HG02763 (cell line): ENCODE data around the gene ABL2.

Experiments
- ATAC-seq: cut with Tn5 transposase; IDR thresholded peaks from one replicate; pipeline ENCODE4 v1.9.1; 2021; ENCODE audit warnings: mild to moderate bottlenecking, moderate library complexity; ENCODE audit not compliant: unreplicated experiment

ABL2 gene

DNA sequence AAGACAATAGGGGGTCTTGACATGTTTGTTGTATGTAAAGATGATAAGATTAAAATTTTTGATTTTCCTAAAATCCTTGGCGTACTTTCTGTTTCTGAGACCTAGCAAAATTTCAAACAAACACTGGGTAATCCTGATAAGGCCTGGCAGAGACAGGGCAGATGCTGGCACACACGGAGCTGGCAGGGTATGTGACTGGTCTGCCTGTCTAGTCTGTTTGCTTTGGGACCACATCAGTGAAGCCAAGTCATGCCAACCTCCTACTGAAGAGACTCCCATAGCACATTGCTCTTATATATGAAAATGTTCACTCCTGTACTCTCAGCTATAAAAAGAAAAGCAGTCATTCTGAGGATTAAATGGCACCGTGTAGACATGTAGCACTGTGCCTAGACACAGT is 133.6 kb downstream of the ABL2 start:
- no peak for ATAC-seq

DNA sequence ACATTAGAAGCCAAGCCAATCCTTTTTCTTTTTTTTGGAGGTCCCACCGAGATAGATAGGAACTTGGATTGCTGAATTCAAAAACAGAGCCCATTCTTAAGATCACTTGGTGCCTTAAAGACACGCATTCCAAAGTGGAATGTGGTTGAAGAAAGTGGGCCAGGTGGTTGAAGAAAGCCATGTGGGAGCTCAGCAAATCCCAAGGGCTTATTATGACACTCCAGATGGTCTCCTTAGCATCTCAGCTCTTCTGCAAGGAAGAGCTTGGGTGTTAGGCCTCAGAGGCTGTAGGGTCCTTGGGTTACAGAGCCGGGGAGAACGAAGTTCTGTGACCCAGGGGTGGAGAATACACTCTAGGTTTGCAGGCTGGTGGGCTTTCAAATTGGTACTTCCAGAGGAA is 134.1 kb downstream of the ABL2 start:
- ATAC-seq: no peak

DNA sequence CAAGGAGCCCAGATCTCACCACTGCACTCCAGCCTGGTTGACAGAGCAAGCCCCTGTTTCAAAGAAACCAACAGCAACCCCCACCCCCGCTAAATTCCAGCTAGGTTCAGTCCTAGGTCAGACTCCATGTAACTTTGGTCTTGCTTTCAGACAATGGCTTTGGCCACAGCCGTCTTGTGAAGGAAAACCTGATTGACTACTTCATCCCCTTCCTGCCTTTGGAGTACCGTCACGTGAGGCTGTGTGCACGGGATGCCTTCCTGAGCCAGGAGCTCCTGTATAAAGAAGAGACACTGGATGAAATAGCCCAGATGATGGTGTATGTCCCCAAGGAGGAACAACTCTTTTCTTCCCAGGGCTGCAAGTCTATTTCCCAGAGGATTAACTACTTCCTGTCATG is 134.7 kb downstream of the ABL2 start:
- no peak for ATAC-seq

DNA sequence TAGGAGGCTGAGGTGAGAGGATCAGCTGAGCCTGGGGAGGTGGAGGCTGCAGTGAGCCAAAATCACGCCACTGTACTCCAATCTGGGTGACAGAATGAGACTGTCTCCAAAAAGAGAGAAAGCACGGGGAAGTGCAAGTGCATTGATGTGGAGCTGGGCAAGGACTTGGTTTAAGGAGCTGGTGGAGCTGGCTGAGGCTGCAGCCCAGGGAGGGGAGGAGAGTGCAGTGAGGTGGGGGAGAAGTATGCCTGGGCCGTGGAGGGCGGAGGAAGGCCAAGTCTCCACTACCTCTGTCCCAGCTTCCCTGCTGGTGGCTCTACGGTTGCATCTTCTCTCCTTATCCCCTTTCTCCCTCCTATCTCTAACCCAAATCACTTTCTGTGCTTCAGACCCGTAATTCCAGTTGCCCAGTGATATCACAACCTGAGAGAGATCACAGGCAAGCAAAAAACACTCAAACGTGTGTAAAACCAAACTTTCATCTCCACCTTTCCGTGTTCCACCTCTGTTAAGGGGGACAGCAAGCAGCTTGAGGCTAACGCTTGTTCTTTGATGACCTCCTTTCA is 136.5 kb downstream of the ABL2 start:
- no peak for ATAC-seq

DNA sequence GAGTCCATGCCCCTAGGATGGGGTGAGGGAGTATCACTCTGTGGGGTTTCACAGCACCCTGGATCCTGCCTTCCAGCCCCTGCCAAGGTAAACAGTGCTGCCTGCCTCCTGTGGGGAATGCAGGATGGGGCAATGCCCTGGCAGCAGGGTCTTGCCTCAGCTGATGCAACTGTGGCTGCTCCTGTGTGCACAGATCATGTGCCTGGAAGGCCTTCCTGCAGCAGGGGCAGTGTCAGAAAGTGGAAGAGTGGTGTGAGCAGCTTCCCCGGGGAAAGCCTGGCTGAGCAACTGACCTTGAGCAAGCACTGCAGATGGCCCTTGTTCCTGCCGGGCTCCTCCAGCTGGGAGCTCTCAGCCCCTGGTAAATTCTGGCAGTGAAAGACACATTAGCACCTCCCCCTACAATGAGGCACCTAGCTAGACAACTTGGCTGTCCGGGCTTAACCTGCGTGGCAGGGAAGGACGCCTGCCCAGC is 137.7 kb downstream of the ABL2 start:
- no peak for ATAC-seq

DNA sequence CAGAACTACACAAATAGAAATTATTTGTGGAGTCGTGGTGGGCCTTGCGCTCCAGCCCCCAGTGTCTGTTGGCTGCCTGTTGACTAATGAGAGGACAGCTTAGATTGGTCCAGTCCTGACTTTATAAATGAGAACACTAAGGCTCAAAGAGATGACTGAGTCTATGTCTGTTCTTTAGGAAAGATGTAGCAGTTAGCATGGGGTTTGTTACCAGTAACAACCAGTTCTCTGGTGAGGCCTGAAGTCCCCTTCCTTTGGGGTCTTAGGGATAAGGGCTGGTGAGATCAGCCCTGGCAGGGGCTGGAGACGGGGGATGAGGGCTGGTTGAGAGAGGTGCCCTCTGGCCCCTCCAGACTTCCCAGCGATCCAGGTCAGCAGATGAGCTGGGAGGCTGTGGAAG is 138.6 kb downstream of the ABL2 start:
- ATAC-seq: no peak

DNA sequence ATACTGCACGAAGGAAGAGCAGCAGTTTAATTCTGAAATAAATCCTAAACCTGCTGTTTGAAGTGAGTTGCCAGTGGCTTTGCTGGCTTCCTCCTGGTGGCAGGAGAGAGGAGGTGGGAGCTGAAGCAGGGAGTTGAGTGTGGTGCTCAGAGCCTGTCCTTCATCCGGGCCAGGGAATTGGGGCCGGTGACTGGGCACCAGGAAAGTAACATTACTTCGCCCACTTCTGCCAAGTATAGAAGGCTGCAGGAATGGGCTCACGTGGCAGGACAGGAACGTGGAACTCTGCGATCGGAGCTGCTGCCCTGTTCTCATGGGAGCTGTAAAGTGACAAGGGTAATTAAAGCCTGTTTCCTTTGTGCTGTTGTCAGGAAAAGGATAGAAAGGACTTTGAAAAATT is 139.0 kb downstream of the ABL2 start:
- no peak for ATAC-seq

DNA sequence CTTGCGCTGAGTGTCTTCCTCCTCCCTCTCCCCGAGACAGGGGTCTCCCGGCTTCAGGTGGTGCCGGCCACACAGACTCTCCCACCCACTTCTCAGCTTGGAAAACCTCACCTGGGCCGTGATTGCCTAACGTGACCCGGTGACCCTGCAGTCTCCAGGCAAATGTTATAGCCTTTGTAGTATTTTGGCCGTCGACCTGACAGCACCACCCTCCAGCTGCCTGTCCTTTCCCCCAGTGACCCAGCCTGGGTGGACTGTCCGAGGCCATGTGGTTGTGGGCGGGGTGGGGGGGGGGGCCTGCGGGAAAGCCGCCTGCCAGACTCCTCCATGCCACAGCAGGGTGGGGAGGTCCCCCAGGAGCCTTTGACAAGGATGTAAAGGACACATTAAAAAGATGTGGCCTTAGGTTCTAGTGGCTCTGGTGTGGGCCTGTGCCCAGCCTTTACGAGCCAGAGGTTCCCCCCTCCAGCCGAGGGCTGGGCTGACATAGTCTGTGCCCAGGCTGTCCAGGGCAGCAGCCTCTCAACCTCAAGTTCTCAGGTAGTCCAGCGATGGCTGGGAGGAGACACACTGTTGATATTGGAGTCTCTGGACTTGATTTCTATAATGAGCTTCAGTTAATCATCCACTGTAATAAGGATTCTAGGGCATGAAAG is 139.5 kb downstream of the ABL2 start:
- ATAC-seq: no peak

DNA sequence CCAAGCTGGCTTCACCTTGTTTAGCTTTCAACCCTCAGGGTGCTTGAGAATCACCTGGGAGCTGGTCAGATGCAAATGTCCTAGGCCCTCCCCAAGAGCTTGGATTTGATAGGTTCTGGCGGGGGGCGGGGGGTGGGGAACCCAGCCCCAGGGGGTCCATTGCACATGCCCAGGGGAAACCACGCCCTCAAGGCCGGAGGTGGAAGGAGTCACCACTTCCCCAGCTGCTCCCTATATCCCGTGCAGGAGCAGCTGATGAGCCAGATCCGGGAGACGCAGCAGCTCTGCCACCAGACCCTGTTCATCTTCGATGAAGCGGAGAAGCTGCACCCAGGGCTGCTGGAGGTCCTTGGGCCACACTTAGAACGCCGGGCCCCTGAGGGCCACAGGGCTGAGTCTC is 141.8 kb downstream of the ABL2 start:
- no peak for ATAC-seq

DNA sequence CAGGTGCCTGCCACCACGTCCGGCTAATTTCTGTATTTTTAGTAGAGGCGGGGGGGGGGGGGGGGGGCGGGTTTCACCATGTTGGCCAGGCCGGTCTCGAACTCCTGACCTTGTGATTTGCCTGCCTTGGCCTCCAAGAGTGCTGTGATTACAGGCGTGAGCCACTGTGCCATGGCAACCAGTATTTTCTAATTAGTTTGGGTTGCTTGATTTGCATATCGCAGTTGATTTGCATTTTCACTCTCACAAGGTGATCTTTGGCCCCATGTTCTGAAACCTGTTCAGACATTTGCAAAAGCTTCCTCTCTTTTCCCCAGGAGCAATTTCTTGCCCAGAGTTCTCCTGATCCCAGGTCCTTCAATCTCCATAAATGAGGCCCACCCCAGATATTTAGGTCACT is 145.9 kb downstream of the ABL2 start:
- no peak for ATAC-seq

DNA sequence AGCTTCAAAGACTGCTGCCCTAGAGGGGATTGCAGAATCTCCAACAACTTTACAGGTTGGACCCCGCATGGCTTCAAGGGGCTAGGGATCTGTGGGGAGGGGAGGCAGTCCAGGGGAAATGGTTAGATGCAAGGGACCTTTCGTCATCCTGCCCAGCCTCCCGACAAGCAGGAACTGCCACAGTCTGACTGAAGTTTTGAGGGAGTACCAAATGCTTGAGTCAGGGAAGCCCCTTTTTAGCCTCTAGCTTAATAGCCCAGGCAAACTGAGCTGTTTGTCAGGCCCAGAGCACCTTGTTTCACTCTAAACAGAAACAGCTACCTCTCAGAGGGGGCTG is 146.5 kb downstream of the ABL2 start:
- no peak for ATAC-seq

DNA sequence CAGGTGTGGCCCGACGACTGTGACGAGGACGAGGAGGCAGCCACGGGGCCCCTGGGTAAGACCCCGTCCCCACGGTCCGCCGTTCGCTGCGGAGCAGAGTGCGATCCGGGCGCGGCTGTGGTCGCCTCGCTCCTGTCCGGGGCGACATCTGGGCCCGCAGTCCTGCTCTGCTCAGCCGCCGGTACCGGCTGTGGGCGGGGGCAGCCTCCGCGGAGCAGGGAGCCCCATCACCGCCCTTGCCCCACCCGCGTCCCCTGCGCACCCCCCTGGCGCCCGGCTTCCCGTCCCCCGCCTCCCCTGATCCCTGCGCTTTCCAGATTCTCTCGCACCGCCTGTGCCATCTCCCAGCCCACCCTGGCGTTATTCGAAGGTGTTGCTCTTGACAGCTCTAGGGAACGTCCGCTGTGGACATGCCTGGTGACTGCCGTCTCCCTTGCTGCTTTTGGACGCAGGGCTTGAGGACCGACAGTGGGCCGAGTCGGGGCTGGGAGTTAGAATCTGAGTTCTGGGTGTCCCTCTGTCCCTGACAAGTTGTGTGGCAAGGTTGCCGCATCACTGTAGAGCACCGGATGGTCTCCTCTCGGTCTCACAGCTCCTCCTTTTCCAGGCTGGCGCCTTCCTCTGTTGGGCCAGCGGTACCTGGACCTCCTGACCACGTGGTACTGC is 147.0 kb downstream of the ABL2 start:
- peak; percentile 8 for ATAC-seq

DNA sequence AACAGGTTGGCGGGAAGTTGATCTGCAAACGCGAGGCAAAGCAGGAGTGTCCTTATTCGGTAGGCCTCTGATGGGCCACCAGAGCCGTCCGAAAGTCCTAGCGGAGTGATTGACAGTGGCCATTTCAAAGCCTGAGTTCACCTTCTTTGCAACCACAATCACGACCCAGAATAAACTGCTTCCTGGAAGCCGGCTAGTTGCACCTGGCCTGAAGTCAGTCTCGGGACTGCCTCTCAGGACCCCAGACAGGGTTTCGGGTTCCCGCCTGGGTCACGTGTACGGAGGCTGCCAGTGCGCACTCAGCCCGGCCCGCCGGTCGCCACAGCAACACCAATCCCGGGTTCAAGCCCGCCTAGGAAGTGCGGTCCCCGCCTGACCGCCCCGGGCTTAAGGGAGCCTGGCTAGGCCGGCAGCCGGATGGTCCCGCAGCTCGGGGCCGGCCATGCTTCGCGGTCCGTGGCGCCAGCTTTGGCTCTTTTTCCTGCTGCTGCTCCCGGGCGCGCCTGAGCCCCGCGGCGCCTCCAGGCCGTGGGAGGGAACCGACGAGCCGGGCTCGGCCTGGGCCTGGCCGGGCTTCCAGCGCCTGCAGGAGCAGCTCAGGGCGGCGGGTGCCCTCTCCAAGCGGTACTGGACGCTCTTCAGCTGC is 147.7 kb downstream of the ABL2 start, which contains the start of gene TOR3A:
TSS of gene TOR3A (plus strand) at position 384 of the 646 bp plus-strand sequence. CDS start at position 443, 59 bp downstream.
- peak; percentile 93 for ATAC-seq

DNA sequence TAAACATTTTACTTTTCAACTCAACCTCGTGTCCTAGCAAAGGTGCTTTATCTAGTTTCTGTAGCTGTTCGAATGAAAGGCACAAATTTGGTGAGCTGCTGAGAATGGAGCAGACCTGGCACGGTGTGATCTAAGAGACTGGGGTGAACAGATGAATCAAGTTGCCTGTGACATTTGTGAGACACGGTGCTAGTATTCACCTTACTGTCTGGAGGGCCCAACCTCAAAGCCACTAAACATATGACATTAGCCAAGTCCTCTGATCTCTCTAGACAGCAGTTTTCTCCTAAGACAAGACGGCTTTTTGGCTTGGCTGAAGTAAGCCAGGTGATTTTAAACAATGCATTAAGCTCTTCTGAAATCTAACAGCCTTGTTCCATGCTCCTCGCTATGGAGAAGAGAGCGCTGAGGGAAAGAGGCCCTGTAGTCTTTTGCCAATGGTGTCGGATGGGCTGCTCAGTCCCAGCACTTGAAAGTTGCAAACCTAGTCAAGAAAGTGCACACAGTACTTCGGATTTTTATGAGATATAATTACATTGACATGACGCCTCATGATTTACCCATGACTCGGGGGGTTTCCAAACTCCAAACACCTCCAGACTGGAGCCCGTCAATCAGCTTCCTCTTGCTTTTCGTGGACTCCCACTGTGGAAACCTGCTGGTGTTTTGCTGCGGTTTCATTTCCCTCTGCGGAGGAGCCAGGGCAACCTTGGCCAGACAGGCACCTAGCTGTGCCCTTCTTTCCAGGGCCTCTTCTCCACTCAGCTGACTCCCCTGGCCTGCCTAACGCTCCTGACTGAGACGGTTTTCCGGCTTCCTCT is 148.4 kb downstream of the ABL2 start:
- ATAC-seq: no peak

DNA sequence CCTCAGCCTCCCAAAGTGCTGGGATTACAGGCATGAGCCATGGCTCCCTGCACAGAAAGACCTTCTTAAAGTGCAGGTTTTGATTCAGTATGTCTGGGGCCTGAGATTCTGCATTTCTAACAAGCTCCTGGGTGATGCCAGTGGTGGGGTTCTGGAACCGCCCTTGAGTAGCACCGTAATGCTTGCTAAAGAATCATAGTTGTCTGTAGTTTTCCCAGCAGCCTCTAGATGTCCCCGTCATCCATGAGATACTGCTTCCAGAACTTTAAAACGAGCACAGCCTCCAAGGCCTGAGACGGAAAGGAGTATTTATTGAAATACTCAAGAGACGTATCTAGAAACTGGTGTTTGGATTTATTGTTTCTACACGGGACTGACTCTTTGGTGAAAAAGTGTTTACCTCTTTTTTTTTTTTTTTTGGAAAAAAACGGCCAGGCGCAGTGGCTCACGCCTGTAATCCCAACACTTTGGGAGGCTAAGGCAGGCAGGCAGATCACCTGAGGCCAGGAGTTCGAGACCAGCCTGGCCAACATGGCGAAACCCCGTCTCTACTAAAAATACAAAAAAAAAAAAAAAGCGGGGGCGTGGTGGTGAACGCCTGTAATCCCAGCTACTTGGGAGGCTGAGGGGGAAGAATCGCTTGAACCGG is 150.2 kb downstream of the ABL2 start:
- ATAC-seq: no peak

DNA sequence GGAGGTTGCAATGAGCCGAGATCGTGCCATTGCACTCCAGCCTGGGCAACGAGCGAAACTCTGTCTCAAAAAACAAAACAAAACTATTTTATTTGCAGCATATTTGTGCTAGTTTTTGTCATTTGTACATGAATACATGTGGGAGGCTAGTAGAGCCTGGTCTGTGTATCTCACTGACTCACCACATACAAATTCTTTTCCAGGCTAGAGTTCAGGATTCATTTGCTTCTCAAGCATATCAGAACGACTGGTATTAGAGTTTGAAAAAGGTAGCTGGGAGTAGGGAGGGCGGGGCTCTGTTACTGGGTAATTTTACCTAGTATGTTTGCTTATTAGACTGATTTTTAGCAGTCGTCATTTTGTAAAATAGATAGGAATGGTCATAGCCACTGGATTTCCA is 152.1 kb downstream of the ABL2 start:
- ATAC-seq: no peak

DNA sequence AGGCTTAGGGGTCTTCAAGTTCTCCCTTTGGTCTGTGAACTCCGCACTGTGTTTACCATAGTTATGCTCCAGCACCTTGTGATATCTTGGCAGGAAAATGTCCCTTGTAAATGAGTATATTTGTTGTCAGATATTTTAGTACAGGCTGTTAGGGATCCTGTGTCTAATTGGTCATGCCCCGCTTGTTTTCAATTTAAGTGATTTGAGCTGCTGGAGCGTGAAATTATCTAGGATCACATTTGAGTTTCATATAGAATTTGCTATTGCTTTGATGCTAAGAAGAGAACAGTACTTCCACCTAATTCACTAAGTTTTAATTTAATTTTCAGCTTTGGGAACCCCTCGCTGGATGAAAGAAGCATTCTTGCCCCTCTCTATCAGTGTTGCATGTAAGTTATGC is 163.0 kb downstream of the ABL2 start:
- no peak for ATAC-seq

DNA sequence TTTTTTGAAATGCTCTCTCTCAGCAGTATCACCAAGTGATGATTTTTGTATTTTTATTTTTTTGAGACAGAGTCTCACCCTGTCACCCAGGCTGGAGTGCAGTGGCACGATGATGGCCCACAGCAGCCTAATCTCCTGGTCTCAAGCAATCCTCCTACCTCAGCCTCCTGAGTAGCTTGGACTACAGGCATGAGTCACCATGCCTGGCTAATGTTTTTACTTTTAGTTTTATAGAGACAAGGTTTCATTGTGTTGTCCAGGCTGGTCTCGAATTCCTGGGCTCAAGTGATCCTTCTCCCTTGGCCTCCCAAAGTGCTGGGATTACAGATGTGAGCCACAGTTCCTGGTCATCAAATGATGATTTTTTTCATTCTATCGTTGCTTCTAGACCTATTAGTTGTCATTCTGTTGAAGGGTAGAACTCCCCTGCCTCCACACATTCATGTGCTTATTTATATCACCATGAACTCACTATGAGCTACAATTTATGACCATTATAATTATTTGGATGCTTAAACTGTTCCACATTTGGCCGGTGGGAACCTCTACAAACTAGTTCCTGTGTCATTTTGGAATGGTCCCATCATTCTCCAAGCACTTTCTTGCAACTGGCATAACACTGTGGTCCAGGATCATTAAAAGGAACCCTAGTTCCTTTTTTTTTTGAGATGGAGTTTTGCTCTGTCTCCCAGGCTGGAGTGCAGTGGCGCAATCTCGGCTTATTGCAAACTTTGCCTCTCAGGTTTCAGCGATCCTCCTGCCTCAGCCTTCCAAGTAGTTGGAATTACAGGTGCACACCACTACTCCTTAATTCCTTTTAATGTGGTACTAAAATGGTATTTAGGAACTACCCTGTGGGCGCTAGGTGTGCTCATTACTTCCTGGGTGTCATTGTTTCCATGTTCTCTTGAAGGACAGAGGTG is 167.9 kb downstream of the ABL2 start:
- no peak for ATAC-seq
